HEK293T (cell line): ENCODE results near the gene GNAQ.

Source experiments
- ARNT ChIP-seq: fragments of 450-650 bp; IDR thresholded peaks from 2 replicates; pipeline ENCODE4 v1.6.1; 2017; ENCODE audit warnings: mild to moderate bottlenecking
- BHLHE40 ChIP-seq: fragments of 450-650 bp; IDR thresholded peaks from 2 replicates; pipeline ENCODE4 v1.6.1; 2016; ENCODE audit warnings: mild to moderate bottlenecking, moderate library complexity, borderline replicate concordance
- CTBP1 ChIP-seq: fragments of 450-650 bp; IDR thresholded peaks from 2 replicates; pipeline ENCODE4 v1.6.1; 2016; ENCODE audit warnings: borderline replicate concordance
- ELF4 ChIP-seq: fragments of 450-650 bp; IDR thresholded peaks from 2 replicates; pipeline ENCODE4 v1.6.1; 2017; ENCODE audit warnings: antibody characterized with exemption
- FOXA1 ChIP-seq: fragments of 450-650 bp; IDR thresholded peaks from 2 replicates; pipeline ENCODE4 v1.6.1; 2016; ENCODE audit warnings: mild to moderate bottlenecking
- FOXK2 ChIP-seq: fragments of 450-650 bp; IDR thresholded peaks from 2 replicates; pipeline ENCODE4 v1.6.1; 2016; ENCODE audit warnings: mild to moderate bottlenecking
- FOXM1 ChIP-seq: fragments of 450-650 bp; IDR thresholded peaks from 2 replicates; pipeline ENCODE4 v1.6.1; 2017; ENCODE audit warnings: mild to moderate bottlenecking, borderline replicate concordance
- L3MBTL2 ChIP-seq: fragments of 450-650 bp; conservative IDR thresholded peaks from 2 replicates; pipeline ENCODE4 v1.6.1; 2016; ENCODE audit warnings: mild to moderate bottlenecking
- NFRKB ChIP-seq: fragments of 450-650 bp; IDR thresholded peaks from 2 replicates; pipeline ENCODE4 v1.6.1; 2016; ENCODE audit warnings: mild to moderate bottlenecking, moderate library complexity
- PKNOX1 ChIP-seq: fragments of 450-650 bp; IDR thresholded peaks from 2 replicates; pipeline ENCODE4 v1.6.1; 2016
- SP1 ChIP-seq: fragments of 450-650 bp; IDR thresholded peaks from 2 replicates; pipeline ENCODE4 v1.6.1; 2017
- SUZ12 ChIP-seq: fragments of 450-650 bp; IDR thresholded peaks from 2 replicates; pipeline ENCODE4 v1.6.1; 2016; ENCODE audit warnings: mild to moderate bottlenecking
- TARDBP ChIP-seq: fragments of 450-650 bp; IDR thresholded peaks from 2 replicates; pipeline ENCODE4 v1.6.1; 2016
- ZNF384 ChIP-seq: fragments of 450-650 bp; IDR thresholded peaks from 2 replicates; pipeline ENCODE4 v1.6.1; 2016

DNA sequence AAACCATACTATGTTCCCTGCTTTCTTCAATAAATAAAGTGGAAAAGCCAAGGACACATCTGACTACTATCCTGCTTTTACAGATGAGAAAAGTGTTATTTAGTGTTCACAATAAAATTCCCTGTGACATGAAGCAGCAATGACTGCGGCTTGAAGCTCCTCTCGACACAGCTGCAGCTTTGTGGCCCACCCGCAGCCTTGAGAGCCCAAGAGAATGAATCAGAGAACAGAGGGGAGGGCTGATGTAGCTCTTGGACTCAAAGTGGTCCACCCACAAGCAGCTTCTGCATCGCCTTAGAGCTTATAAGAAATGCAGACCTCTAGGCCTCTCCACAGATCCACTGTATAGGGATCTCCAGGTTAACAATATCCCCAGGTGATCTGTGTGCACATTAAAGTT lies 202.2 kb downstream of the GNAQ start:
- TF ChIP-seq FOXM1, result no peak
- no peak for TF ChIP-seq TARDBP
- no peak for TF ChIP-seq ZNF384
- TF ChIP-seq ARNT, result no peak
- TF ChIP-seq BHLHE40, result no peak
- no peak for TF ChIP-seq L3MBTL2
- TF ChIP-seq FOXA1, result no peak
- TF ChIP-seq ELF4, result no peak
- no peak for TF ChIP-seq FOXK2
- TF ChIP-seq CTBP1, result no peak
- TF ChIP-seq NFRKB, result no peak
- TF ChIP-seq PKNOX1, result no peak
- no peak for TF ChIP-seq SUZ12
- no peak for TF ChIP-seq SP1
